DLD1 (cell line): ENCODE results near the gene PGAP3.

ENCODE experiments used
- in situ Hi-C: cut with HindIII; loops from 2 replicates; pipeline ENCODE4 v1.10.0; 2017; ENCODE audit warnings: low sequenced_read_pairs

Gene PGAP3

DNA sequence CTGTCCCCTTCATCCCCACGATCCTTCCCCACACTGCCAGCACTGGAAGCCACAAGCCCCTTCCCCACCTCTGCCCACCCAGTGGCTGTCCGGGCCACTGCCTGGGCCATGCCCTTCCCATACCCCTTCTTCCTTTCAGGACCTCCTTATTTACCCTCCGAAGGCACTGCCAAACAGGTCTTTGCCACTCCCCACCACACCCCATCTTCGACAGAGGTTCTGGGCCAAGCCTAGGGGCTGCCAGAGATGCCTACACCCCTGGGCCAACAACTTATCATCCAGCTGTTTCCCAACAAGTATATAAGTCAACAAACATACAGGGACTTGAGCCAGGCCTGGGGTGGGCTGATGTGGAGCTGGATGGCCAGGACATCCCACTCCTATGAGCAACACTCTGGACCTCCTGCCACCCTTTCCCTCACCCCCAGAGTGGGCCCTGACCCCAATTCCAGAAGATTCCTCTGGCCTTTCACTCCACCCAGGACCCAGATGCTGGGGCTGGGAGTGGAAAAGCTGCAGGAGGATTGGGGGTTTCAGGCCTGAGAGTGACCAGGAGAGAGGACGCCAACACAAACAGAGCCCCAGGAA lies 62.6 kb downstream of the PGAP3 start:
- in situ Hi-C loops: no loop called here

DNA sequence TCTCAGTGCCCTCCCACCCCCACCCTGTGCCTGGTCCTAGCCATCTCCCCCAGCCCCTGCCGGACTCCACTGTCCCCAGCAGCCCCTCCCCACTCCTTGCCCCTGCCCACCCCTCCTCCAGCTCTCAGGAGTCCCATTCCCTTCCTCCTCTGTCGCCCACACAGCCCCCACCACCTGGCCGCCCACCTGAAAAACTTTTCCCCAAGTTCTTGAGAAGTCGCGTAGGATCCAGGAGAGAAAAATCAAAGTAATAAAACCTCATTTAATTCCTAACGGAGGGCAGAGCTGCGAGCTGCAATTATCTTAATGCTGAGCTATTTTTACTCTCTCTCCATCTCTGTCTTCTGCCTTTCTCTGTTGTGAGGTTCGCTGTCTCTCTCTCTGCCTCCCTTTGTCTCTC lies 63.5 kb downstream of the PGAP3 start:
- in situ Hi-C loops: no loop called here

DNA sequence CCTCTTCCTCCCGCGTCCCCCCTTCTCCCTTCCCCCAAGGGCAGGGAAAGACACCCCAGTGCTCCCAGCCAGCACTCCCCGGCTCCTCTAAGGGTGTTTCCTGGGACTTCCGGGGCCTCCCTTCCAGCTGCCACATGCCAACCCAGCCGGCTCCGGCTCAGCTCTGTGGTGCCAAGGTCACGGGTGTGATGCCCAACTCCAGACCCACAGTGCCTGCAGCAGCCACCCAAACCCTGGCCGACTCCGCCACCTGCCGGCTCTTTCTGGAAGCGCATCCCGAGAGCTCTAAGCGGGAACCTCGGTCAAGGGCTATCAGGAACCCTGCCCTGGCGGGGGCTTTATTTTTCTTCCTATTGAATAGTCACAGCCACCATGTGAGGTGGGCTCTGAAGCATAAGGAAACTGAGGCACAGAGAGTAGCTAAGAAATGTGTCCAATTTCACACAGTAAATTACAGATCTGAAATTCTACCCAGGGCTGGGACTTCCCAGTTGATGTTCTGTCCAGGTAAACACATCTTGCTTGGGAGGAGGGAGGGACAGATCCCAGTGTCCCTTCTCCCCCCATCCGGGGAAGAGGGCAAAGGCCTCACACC lies 64.4 kb downstream of the PGAP3 start:
- in situ Hi-C loops: no loop called here

DNA sequence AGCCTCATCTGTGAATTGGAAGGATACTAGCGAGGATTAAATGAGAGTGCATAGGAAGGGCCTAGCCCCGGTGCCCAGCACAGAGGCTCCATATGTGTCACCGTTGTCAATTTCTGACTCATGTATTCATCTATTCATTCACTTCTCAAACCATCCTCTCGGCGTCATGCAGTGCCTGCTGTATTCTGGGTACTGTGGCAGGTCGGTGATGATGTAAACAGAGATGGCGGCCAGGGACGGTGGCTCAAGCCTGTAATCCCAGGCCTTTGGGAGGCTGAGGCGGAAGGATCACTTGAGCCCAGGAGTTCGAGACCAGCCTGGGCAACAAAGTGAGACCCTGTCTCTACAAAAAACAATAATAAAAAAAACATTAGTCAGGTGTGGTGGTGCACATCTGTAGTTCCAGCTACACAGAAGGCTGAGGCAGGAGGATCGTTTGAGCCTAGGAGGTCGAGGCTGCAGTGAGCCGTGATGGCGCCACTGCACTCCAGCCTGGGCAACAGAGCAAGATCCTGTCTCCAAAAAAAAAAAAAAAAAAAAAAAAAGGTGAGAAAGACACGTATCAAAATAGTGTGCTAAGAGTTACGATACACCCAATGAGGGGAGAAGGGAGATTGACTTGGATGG lies 65.4 kb downstream of the PGAP3 start:
- in situ Hi-C loops: no loop called here

DNA sequence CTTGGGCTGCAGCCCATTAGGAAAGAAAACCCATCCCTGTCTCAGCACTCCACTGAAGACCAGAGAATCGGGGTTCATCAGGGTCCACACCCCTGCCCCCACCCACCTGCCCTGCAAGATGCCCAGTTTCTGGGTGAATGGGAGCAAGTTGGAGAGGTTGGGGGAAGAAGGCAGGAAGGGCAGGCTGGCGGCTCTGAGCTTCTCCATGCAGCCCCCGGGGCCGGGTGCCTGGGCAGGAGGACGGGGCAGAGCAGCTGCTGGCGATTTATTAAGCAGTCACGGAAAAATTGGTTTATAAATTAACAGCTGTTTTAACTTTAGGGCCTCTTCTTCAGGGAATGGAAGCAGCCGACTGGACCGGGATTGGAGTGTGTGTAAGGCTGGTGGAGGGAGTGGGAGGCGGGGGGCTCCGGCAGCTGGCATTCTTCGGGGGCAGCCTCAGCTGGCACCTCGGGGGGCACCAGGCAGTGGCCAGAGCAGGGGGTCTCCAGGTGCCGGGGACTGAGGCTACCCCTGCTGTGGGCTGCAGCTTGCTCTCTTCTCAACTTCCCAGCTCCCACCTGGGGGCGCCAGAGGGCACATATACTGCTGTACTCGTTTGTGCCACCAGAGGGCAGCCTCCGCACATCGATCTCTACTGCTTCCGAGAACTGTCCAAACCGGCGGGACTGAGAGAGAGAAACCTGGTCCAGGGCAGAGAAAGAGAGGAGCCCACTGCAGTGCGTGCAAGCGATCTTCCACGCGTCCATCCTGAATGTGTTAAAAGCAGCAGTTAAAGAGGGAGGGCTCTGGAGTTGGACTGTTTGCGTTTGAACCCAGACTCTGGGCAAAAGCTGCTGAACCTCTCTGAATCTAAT lies 66.1 kb downstream of the PGAP3 start:
- in situ Hi-C loops: no loop called here
